Measurements from ENCODE around the gene GNAL. TPM values are rescaled to one million over a fixed set of nuclear protein-coding genes. Genes with fewer than 3 reads are reported as not detected.

Gene GNAL
- total RNA-seq, 1 donor from 2014 or later = 26.8 TPM

DNA sequence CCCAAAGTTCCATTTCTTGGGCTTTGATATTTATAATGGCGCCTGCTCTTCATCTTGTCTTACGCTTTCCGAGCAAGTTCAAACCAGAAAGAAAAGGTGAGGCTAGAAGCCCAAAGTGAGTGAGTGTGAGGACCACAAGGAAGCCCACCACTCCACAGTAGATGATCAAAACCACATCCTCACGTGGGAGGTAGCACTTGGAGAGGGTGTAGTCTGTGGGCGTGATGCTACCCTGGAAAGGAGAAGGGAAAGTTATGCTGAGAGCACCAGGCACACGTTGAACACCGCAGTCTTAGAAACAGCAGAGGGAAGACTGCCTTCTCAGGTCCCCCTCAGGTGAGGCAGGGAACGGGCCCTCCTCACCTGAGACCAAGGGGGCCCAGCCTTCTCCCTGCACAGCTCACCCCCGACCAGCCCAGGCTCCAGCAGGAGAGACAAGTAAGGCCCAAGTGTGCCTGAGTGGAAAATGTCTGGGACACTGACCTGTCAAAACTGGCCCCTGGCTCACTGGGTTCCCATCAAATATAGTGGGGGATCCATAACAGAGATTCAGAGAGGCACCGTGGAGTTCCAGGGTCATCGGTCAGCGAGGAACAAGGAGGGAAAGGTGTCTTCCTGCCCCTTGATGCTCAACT lies 195.4 kb downstream of the GNAL start:
- Histone ChIP-seq H3K9ac (no peak overlapping the region), H3K36me3 (no peaks in the 10 kb centered on the region), H3K4me3 (no peak overlapping the region), H3K4me1 (no peaks in the 10 kb centered on the region), H3K79me2 (ENCODE audit: low read depth) (no peaks in the 10 kb centered on the region), H3K4me2 (no peak overlapping the region), H3K9me3 (ENCODE audit: low read depth) (no peaks in the 10 kb centered on the region), H2AFZ (replicated peaks) (no peak overlapping the region), H4K20me1 (ENCODE audit: low read depth) (no peaks in the 10 kb centered on the region), H3K27me3 (no peaks in the 10 kb centered on the region), H3K27ac (no peak overlapping the region), H3F3A (ENCODE audit: low read depth) (no peaks in the 10 kb centered on the region)
- Mint-ChIP-seq H3K27me3 (ENCODE audit: insufficient read depth, low read depth) (peaks cover 2% of the 10 kb centered on the region), H3K4me3 (no peak overlapping the region), H3K27ac (no peak overlapping the region), H3K36me3 (peaks cover 23% of the 10 kb centered on the region), H3K9me3 (no peaks in the 10 kb centered on the region), H3K4me1 (peaks cover 19% of the 10 kb centered on the region)
- TF ChIP-seq EZH2 (IDR thresholded peaks at IDR 0.05) (no peak), EZH2phosphoT487 (IDR thresholded peaks at IDR 0.05) (no peak)
- TF ChIP-seq, protein P1, sequence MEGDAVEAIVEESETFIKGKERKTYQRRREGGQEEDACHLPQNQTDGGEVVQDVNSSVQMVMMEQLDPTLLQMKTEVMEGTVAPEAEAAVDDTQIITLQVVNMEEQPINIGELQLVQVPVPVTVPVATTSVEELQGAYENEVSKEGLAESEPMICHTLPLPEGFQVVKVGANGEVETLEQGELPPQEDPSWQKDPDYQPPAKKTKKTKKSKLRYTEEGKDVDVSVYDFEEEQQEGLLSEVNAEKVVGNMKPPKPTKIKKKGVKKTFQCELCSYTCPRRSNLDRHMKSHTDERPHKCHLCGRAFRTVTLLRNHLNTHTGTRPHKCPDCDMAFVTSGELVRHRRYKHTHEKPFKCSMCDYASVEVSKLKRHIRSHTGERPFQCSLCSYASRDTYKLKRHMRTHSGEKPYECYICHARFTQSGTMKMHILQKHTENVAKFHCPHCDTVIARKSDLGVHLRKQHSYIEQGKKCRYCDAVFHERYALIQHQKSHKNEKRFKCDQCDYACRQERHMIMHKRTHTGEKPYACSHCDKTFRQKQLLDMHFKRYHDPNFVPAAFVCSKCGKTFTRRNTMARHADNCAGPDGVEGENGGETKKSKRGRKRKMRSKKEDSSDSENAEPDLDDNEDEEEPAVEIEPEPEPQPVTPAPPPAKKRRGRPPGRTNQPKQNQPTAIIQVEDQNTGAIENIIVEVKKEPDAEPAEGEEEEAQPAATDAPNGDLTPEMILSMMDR (IDR thresholded peaks at IDR 0.05) = no peak
- DNase-seq (ENCODE audit: low spot score) = no peak

DNA sequence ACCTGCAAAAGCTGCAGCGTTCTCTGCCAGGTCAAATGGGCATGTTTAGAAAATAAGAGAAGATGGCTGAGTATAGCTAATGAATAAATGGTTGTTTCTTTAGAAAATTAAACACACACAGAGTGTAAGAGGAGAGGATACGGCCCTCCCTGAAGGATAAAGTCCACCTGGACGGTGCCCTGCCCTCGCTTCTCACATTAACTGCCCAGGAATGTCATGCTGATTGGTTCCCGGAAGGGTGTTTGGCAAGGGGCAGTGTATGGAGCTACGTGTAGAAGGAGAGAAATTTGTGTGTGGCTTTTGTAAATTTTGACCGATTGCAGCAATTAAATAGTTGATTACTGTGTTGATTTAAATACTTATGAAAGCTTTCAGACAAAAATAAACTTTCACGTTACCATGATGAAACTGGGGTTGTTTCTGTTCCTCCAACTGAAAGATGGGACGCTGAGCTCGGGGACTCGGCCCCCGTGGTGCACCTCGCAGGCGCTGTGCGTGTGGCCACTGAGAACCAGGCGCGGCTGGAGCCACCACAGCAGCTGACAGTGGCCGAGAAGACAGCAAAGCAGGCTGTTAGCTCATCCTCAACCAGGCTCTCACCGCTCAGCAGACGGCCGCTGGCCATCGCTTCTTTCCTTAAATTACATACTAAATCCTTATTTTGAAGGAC lies 196.3 kb downstream of the GNAL start:
- no peak overlapping the region for H3K4me3 Mint-ChIP-seq
- H3K27me3 Mint-ChIP-seq (ENCODE audit: insufficient read depth, low read depth) = peaks cover 2% of the 10 kb centered on the region
- no peaks in the 10 kb centered on the region for H4K20me1 ChIP-seq (ENCODE audit: low read depth)
- no peaks in the 10 kb centered on the region for H3K9me3 Mint-ChIP-seq
- H3K9me3 ChIP-seq (ENCODE audit: low read depth) = no peaks in the 10 kb centered on the region
- H3K4me2 ChIP-seq = no peak overlapping the region
- H3K36me3 ChIP-seq = no peaks in the 10 kb centered on the region
- DNase-seq (ENCODE audit: low spot score) = no peak
- no peak overlapping the region for H3K27ac Mint-ChIP-seq
- no peak overlapping the region for H3K27ac ChIP-seq
- H3F3A ChIP-seq (ENCODE audit: low read depth) = no peaks in the 10 kb centered on the region
- peaks cover 19% of the 10 kb centered on the region for H3K4me1 Mint-ChIP-seq
- H3K36me3 Mint-ChIP-seq = peaks cover 23% of the 10 kb centered on the region
- no peak overlapping the region for H3K9ac ChIP-seq
- no peak overlapping the region for H3K4me3 ChIP-seq
- H3K27me3 ChIP-seq = no peaks in the 10 kb centered on the region
- H3K4me1 ChIP-seq = no peaks in the 10 kb centered on the region
- TF ChIP-seq, protein P1 (IDR thresholded peaks at IDR 0.05) = no peak
- no peak for TF ChIP-seq EZH2 (IDR thresholded peaks at IDR 0.05)
- TF ChIP-seq EZH2phosphoT487 (IDR thresholded peaks at IDR 0.05) = no peak
- H2AFZ ChIP-seq (replicated peaks) = no peak overlapping the region
- no peaks in the 10 kb centered on the region for H3K79me2 ChIP-seq (ENCODE audit: low read depth)

DNA sequence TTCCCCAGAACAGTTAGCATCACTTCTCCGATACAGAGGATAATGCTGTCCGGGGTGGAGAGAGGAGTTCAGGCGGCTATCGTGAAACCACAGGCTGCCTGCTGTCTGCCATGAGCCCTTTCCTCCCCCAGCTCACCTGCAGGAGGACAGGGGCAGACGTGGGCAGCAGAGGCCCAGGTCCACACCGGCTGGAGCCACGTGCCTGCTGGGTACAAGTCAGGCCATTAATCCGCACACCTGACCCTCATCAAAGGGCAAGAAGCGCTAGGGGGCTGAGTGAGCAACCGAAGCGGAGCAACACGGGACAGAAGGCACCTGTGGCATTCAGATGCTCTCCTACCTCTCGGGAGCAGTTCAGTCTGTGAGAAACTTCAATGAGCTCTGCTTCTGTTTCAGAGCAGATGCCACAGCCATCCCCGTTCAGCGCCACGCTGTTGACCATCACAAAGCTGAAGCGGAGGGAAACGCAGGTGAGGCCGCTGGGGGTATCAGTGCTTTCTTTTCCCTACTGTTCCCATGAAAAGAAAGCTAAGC lies 197.6 kb downstream of the GNAL start:
- no peak overlapping the region for H3K4me3 Mint-ChIP-seq

More for the DNA sequence above, 197.6 kb downstream of the GNAL start:
- Mint-ChIP-seq H3K27ac (no peak overlapping the region), H3K9me3 (no peaks in the 10 kb centered on the region), H3K4me1 (peaks cover 9% of the 10 kb centered on the region), H3K36me3 (peaks cover 20% of the 10 kb centered on the region), H3K27me3 (ENCODE audit: insufficient read depth, low read depth) (peaks cover 2% of the 10 kb centered on the region)
- Histone ChIP-seq H3K9ac (no peak overlapping the region), H3K4me3 (no peak overlapping the region), H3K36me3 (no peaks in the 10 kb centered on the region), H3K27me3 (no peaks in the 10 kb centered on the region), H3F3A (ENCODE audit: low read depth) (no peaks in the 10 kb centered on the region), H4K20me1 (ENCODE audit: low read depth) (no peaks in the 10 kb centered on the region), H2AFZ (replicated peaks) (no peak overlapping the region), H3K4me1 (no peaks in the 10 kb centered on the region), H3K79me2 (ENCODE audit: low read depth) (no peaks in the 10 kb centered on the region), H3K27ac (no peak overlapping the region), H3K4me2 (no peak overlapping the region), H3K9me3 (ENCODE audit: low read depth) (no peaks in the 10 kb centered on the region)
- DNase-seq (ENCODE audit: low spot score) = no peak
- TF ChIP-seq EZH2 (IDR thresholded peaks at IDR 0.05) = no peak
- TF ChIP-seq, protein P1 (IDR thresholded peaks at IDR 0.05) = no peak
- no peak for TF ChIP-seq EZH2phosphoT487 (IDR thresholded peaks at IDR 0.05)

Measured in neural progenitor cell (in vitro differentiated cells).